Right hindlimb (tissue), 1 donor: ENCODE data around the gene PIGC.
A peak's percentile ranks its signal among the peaks of the same experiment; 100 is the strongest.

Experiments
- DNase-seq: peaks from one replicate; pipeline ENCODE4 v3.0.0-alpha.2; 2018

The PIGC gene

DNA sequence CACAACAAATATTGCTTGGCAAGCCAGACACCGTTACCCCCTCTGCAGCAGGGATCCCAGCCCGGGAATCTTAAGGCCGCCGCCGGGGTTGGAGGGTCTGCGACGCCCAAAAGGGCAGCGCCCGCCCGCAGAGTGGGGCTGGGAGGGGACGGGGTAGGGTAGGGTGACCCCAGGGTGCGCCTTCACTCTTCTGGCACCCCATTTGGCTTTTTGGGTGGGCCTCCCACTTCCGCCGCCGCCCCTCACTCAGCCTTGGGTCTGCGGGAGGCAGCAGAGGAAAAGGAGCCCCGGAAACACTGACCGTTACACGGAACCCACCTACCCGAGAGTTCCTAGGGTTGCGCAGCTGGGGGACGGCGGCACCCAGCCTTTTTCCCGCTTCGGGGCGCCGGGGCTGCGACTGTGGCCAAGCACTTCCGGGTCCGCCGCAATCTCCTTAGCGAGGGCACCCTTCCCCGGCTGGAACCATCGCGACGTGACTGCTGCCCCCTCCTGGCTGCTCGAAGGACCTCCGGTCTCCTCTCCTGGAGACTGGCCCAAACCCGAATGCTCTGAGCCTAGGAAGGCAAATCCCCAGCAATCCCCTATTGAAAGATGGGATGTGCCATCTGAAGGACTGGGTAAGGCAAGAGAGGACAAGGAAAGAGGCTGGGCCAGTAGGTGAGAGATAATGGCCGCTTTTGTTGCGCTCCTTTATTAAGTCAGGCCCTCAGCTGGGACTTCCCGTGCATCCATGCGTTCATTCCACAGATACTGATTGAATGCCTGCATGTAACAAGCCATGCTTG, at the start of gene PIGC:
Gene PIGC (minus strand): TSS at position 404 of the 788 bp plus-strand sequence. CDS start 1,447 bp downstream, outside the sequence.
- peak; percentile 92 for DNase-seq

DNA sequence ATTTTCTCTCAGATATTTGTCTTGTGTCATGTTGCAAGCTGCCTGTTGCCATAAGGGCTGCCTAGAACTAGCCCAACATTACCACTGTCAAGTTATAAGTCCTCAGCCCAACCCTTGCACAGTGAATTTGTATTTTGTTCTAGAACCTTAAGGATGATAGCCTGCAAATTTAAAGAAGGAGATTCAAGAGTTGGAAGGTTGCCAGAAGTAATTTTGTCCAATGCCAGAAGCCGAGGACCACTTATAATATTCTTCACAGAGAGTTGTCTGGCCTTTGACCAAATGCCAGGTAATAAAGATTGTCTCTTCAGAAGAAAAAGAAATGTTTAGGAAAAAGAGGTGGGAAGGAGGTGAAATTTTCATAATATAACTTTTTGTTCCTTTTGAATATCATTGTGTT, 48.6 kb upstream of the PIGC start:
- no peak for DNase-seq

DNA sequence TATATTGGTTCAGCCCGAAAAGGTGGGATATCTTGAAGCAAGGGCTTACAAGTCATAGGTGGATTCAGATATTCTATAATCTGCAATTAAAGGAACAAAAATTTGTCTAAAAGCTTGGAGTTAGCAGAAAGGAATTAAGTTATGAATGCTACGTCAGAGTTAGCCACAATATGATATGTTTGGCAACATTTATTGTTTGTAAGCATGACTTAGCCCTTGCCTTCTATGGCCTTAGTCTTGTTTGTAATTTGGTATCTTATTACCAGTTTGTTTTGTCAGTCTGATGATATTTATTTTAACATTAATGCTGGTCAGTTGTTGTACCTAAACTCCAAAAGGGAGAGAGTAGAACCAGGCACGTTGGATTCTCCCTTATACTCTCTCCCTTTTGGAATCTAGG, 46.0 kb upstream of the PIGC start:
- DNase-seq: no peak

DNA sequence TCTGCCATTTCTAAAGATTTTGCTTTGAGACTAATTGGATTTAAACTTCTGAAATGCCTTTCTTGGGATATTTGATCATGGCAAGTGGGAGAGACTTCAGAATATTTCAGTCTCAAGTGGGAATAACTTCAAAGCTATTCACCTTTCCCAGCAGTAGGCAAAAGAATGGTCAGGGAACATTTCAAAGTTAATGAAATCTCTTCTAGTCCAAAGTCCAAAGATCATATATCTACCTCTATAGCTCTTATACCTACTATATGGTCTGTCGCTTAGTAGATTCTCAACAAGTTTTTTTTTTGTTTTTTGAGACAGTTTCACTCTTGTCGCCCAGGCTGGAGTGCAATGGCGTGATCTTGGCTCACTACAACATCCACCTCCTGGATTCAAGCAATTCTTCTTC, 44.5 kb upstream of the PIGC start:
- DNase-seq: no peak

DNA sequence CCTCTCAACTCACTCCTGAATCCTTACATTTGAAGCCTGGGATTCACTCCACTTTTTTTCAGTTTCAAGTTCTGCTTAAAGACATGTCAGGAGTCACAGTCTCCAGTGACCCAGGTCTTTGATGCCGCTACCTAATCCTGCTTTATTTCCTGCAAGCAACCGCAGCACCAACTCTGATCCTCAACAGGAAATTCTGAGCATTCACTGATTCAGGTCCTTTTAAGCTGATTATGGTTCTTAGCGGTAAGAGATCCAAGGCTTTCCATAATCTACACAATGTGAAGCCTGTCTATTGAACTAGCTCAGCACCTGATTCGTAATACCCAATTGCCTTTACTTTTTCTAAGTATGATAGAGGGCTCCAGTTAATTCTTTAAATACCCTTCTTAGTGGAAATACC, 43.7 kb upstream of the PIGC start:
- no peak for DNase-seq

DNA sequence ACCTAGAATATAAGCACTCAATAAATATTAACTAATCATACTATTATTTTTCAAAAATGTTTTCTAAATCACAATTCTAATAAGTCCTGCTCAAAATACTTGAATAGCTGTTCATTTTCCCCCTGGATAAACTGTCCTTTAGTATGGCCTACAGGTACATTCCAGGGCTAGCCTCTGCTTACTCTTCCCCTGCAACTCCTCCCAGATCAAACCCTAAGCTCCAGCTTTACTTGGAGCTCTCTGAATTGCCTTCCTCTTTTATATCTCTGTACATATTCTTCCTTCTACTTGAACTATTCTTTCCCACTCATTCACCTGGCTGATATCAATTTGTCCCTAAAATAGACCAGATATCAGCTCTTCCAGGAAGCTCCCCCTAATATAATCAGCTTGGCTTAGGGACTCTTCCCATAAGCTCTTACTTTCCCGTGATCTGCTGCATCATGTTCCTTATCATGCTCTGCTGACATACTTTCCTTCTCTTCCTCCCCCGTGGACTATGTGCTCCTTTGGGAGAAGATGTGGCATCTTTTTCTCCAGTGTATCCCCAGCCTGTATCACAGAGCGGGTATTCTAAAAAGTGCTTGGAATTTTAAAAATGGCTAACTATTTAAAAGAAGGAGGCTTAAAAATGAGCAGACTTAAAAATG, 43.1 kb upstream of the PIGC start:
- no peak for DNase-seq

DNA sequence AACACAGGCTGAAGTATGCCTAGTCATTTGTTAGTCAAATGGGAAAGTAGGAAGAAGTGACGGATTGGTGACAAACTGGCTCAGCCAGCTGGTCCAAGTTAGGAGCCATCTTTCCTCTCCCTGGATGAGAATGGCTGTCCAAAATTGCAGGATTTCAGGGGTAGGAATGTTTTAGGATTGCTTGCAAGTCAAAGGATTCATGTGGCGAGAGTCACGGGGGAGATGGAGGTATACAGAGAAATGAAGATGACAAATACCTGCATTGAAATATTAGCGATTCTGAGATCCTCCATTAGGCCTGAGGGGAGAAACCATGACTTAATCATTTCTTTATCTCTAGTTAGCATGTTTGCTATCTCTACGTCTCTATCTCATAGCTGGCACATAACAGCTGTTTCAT, 41.8 kb upstream of the PIGC start:
- DNase-seq: no peak

DNA sequence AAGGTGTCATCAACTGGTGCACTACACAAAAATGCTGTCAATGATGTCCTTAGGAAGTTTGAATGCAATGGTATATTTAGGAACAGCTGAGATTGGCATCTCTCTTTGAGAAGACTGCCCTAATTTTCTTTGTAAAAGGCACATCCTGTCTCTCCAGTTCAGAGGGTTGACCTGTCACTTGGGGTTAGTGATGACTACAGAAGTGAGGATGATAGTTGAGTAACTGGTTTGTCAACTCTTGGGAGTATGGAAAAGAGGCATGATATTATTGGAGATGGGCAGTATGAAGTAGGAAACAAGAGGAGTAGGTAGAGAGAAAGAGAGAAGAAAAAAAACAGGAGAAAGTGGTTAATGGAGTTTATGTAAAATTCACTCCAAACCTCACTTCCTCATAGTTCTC, 40.4 kb upstream of the PIGC start:
- no peak for DNase-seq

DNA sequence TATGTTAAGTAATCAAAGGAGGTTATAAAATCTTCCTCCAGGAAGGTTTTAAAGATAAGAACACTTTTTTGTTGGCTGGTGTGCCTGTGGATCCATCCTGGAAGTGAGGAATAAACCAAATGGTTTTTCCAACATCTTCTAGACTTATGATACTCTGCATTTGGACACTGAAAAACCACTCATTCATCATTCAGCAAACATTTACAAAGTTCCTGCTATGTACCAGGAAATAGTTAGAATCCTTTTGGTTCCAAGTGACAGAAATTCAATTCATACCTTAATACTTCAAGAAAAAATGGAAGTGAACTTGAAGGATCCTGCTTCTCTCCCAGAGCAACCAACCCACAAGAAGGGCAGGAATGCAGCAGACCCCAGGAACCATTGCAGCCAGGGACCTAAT, 39.6 kb upstream of the PIGC start:
- no peak for DNase-seq

DNA sequence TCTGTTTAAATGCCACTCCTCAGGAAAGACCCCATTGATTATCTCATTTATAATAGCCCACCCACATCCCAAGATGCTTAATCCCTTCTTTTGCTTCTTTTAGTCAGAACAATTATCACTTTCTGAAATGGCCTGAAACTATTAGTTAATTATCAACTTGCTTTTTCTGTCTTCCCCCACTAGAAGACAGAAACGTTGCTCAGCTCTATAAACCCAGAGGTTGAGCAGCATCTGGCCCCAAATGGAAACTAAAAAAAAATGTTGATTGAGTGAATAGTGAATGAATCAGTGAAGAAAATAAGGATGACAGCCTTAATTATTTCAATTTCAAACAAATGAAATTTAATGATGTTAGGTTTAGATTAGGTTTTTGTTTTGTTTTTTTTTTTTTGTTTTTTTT, 38.2 kb upstream of the PIGC start:
- no peak for DNase-seq

DNA sequence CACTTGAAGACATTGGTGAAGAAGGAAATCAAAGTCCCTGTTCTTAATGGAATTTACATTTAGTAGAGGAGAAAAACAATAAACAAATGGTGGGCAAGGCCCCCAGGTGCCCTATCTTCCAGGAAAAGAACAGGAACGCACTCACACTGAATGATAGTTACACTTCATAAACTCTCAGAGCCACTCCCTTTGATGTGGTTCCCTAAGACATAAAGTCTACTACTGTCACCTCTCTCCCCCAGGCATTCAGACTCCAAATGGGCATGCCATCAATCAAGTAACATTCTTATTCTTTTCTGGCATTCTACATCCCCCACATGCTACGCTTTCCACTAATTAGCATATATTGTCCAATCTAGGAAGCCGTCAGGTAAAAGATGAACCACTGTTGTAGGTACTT, 36.6 kb upstream of the PIGC start:
- no peak for DNase-seq

DNA sequence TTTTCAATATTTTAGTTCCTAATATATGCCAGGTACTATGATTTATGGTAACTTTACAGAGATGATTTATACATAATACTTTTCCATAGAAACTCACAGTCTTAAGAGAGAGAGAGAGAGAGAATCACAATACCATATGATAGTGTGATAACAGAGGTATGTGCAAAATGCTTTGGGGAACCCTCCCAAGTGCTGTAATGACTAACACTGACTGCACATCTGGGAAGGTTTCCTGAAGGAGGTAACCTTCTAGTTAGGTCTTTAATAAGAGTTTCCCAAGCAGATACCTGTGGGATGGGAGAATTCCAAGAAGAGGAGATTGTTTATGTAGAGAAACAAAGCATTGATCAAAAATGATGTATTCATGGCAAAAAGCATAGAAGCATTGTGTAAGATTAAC, 34.6 kb upstream of the PIGC start:
- DNase-seq: no peak

DNA sequence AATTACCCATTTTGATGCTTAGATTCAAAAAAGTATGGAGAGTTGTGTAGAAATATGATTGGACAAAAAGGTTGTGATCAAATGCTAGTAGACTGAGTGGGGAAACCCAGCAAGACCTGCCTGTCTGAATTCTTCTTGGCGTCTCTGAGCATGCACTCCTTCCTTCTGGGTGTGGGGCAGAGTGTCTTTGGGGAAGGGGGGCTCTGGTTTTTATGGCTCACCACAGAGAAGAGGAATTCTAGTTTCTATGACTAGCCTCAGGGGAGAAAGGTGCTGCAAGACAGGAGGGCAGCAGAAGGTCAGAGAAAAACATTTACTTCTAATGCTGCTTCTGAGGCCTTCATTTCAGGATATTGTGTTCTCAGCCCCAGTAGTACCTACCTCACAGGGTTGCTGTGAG, 33.9 kb upstream of the PIGC start:
- no peak for DNase-seq

DNA sequence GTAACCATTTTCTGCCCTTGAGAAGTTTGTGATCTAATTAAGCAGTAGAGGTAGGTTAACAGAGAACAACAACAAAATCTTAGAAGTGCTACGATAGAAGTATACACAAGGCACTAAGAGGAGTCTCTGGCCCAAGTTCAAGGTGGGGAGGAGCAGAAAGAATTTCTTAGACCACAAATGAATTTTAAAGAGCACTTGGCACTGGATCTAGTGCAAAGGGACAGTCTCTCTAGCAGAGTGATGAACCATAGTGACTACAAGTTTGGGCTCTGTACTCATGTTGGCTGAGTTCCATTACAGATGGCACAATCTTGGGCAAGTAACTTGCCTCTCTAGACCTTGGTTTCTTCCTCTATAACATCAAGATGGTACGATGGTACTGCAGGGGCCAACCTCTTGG, 33.3 kb upstream of the PIGC start:
- DNase-seq: no peak

DNA sequence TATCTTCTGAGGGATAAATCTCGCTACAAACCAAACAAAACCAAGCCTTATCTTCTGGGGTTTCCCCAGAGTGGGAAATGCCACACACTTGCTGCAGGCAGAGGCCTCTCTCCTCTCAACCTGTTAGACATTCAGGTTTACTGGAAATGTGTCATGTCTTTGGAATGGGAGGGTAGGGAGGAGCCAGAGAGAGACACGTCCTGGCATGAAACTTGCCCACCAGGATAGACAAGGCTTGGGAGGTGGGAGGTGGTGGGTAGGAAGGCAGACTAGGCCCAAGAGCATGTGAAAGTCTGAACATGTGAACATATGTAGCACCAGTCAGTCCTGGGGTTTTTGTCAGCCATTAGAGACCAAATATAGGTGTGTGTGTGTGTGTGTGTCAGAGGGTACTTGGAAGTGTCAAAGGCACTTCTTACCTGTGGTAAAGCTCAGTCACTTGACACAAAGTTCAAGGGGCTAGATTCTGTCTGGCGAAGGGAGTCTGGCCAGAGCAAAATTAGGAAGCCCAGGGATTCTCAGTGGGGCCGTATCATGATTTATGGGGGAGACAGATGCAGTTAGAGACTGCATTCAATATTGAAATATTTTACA, 32.4 kb upstream of the PIGC start:
- no peak for DNase-seq

DNA sequence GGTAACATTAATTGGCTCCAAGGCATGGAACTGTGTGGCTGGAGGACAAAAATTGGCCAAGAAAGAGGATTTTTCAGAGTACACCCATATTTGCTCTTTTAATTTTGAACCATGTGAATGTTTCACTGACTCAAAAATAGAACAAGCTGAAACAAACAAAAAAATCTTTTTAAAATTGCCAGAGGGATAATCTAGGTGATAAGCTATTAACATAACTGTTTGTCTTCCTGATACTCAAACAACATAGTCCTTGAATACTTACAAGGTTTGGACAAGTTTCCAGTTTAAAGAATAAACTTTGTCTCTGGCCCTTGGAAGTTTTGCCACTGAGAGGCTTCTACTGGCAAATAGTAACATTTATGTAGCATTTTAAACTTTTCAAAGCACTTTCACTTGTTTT, 30.0 kb upstream of the PIGC start:
- no peak for DNase-seq

DNA sequence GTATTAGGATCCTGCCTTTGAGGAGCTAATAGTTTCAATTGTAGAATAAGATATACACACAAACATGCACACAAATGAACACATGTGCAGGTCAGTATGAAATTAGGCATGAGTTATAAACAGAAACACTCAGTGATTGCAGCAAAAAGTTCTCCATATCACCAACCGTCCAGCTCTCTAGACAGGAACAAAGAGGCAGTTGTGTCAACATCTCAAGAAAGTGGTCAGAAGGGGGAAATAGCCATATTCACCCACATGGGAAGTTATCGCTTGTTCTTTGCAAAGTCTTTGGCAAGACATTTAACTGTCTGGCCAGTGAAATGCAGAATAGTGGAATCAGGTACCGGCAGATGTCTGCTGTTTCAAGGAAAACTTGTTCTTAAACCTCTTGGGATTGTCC, 29.4 kb upstream of the PIGC start:
- DNase-seq: no peak

DNA sequence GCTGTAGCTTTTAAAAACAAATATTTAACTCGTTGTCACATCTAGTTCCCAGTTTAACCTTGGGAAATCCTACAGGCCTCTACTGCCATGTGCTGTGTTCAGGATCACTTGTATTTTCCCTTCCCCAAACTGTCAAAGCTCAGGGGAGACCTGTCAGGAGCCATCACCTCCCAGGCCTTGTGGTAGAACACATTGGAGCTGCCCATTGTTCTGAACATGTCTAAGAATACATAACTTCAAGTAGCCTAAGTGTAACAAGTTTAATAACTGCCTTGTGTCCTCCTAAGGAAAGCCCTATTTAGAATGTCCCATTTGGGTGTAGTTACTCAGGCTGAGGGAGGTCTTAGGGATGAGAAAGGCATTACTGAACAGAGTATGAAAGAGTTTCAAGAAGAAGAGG, 28.6 kb upstream of the PIGC start:
- no peak for DNase-seq

DNA sequence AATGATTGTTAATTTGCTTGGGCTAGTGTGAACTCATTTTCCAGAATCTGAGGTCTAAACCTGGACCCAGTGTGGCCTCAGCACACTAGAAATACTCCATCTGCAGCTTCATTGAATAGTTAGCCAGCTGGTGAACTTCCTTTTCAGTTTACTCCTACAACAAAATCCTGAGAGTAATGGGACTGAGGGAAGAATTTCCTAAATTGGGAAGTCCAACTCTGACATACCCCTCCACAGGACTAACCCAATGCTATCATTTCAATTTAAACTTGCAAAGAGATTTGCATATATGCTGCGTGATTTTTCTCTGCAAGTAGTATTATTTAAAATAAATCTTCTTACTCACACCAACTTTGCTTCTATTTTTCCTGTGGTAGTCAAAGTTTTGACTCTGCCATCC, 27.8 kb upstream of the PIGC start:
- DNase-seq: no peak

DNA sequence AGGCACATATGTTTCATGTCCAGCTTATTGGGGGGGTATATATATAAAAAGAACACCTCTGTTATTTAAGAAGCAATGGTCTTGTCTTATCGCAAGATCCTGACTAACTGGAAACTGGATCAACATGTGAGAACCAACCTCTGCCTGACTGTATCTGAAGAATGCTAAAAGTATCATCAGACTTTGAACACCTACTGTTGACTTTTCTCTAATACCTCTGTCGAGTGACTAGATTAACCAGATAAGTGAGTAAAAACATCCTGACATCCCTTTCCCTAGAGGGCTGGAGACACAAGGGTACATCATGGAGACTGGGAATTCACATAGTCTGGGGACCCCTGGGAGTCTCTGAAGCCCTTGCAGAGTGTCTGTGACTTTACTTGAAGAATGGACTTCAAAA, 26.3 kb upstream of the PIGC start:
- no peak for DNase-seq

DNA sequence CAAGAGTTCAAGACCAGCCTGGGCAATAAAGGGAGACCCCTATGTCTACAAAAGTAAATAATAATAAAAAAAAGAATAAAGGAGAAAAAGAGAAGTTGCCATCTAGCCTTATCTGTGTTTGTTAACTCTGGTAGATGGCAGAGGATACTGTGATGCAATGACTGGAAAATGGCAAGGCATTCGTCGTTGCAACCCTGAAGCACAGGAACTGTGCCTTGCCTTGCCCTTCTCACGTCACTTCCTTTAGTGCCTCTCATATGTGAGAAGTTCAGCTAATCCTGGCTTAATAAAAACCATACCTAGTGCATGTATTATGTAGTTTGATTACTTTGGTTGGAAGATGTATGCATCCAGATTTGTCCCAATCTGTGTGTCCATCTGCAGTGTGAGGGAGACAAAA, 25.8 kb upstream of the PIGC start:
- no peak for DNase-seq

DNA sequence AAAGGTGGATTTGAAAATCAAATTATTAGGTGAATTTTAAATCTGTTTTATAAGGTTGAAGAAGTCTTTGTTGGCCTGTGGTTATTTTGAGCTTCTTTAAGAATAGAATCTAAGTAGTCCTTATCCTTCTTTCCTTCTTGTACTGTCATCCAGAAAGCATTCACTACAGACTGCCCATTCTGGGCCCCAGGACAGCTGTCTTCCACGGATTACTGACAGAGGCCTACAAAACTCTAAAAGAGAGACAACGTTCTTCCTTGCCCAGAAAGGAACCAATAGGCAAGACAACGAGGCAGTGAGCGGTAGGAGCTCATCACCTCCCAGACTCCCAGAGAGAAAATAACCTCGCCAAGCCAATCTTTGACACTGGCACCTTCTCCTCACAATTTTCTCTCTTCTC, 24.4 kb upstream of the PIGC start:
- DNase-seq: no peak

DNA sequence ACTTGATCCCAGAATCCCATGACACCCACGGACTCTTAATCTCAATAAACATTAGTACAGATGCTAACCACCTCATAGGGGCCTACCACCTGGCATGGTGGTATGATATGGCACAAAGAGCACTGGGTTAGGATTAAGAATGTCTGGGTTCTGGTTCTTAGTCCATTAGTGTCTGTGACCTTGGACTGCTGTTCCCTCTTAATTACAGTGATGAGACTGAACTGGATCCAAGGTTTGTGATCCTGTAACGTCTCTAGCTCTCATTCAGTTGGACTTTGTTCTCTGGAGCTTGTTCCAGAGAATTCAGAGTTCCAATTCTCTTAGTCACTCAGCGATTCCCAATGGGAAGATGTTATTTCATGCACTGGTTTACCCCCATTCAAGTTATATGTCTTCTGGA, 23.6 kb upstream of the PIGC start:
- DNase-seq: no peak

DNA sequence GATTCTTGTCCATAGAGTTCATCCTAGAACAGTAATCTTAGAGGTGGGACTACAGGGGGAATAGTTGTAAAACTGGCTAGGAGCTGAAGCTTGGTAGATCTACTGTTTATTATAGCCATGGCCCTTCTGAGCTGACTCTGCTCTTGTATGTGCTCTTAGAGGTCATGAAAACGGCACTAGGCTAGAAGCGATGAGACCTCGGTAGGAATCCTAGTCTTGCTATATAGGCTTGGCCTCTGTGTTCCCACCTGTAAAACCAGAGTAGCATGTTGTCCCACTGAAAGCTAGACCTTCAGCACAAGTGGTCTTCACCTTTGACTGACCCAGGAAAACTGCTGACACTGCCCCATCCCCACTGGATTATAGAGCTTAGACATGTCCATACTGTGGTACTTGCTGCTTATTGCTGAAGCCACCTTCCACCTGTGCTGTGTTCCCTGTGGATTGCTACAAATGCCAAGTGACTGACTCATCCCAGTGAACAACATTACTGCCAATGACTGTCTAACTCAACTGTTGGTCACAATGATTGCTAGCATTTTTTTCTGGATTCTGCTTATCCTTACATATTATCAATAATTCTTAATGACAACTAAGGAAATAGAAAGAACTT, 23.0 kb upstream of the PIGC start:
- DNase-seq: no peak
